PC-3 (cell line): ENCODE measurements around the gene OR2T1. TPM values are rescaled to one million over a fixed set of nuclear protein-coding genes. Genes with fewer than 3 reads are reported as not detected.
"Not testable (repeated sequence)": the region's sequence is repeated elsewhere in the genome, so short reads cannot be mapped to it uniquely, and the experiment has no call there.

Source experiments
- ATAC-seq: fragments of 200-7000 bp; cut with Tn5 transposase; 2 replicates; pipeline ENCODE4 v1.9.1; 2020; ENCODE audit warnings: mild to moderate bottlenecking, moderate library complexity
- BruUV-seq: library from RNA; stranded (reverse); fragments of 400-500 nt; replicated peaks from 2 replicates; lab custom pipeline; 2021; lab: Mats Ljungman, UMichigan
- CTCF ChIA-PET: fragments of 300-600 bp; sonication (Branson Sonifier 250); formaldehyde crosslinking; loops from one replicate; lab custom pipeline; 2022; ENCODE audit warnings: antibody characterized with exemption; lab: Charles Lee
- POLR2A ChIA-PET: fragments of 300-600 bp; sonication (Branson Sonifier 250); formaldehyde crosslinking; loops from one replicate; lab custom pipeline; 2022; ENCODE audit warnings: antibody characterized with exemption; ENCODE audit not compliant: unreplicated experiment; lab: Charles Lee
- DNase-seq: peaks from one replicate; pipeline ENCODE4 v3.0.0-alpha.2; 2015
- H2AFZ ChIP-seq: fragments of 300-600 bp; sonication (generic); 2 replicates; pipeline ENCODE4 v1.6.0; 2016; ENCODE audit warnings: antibody characterized with exemption, low read length
- H3F3A ChIP-seq: fragments of 300-600 bp; sonication (generic); one replicate; pipeline ENCODE4 v1.6.0; 2017; ENCODE audit warnings: antibody characterized with exemption, low read length, control low read depth, mild to moderate bottlenecking; ENCODE audit not compliant: unreplicated experiment
- H3K27ac ChIP-seq: fragments of 300-600 bp; sonication (generic); 2 replicates; pipeline ENCODE4 v1.5.1; 2016; ENCODE audit warnings: mild to moderate bottlenecking, low read length
- H3K27me3 ChIP-seq: fragments of 300-600 bp; sonication (generic); 2 replicates; pipeline ENCODE4 v1.6.1; 2016; ENCODE audit warnings: low read length, mixed read lengths
- H3K36me3 ChIP-seq: fragments of 300-600 bp; sonication (generic); 2 replicates; pipeline ENCODE4 v1.6.1; 2016; ENCODE audit warnings: low read depth, mixed run types, low read length, mixed read lengths
- H3K4me1 ChIP-seq: fragments of 300-600 bp; sonication (generic); 2 replicates; pipeline ENCODE4 v1.5.1; 2016; ENCODE audit warnings: low read length; ENCODE audit not compliant: insufficient read depth
- H3K4me2 ChIP-seq: fragments of 300-600 bp; sonication (generic); 2 replicates; pipeline ENCODE4 v1.6.0; 2016; ENCODE audit warnings: low read length
- H3K4me3 ChIP-seq: fragments of 300-600 bp; sonication (generic); 2 replicates; pipeline ENCODE4 v1.5.1; 2016; ENCODE audit warnings: mild to moderate bottlenecking, low read length, mixed read lengths
- H3K79me2 ChIP-seq: fragments of 300-600 bp; sonication (generic); 2 replicates; pipeline ENCODE4 v1.6.1; 2017; ENCODE audit warnings: low read length, mixed read lengths
- H3K9ac ChIP-seq: fragments of 300-600 bp; sonication (generic); 2 replicates; pipeline ENCODE4 v1.6.0; 2016; ENCODE audit warnings: mild to moderate bottlenecking, low read length
- H3K9me2 ChIP-seq: fragments of 300-600 bp; sonication (generic); replicated peaks from 2 replicates; pipeline ENCODE4 v1.6.1; 2016; ENCODE audit warnings: mixed run types, low read length, mixed read lengths
- H3K9me3 ChIP-seq: fragments of 300-600 bp; sonication (generic); 2 replicates; pipeline ENCODE4 v1.6.1; 2016; ENCODE audit warnings: low read length, mixed read lengths
- H4K20me1 ChIP-seq: fragments of 300-600 bp; sonication (generic); 2 replicates; pipeline ENCODE4 v1.6.1; 2016; ENCODE audit warnings: low read length, mixed read lengths
- intact Hi-C: fragments of 100-400 bp; cut with micrococcal nuclease; formaldehyde crosslinking; loops from 2 replicates; pipeline ENCODE4 v1.9.0; 2023
- total RNA-seq: library from RNA; depleted of rRNA; stranded (reverse); fragments of >200 nt; gene quantifications from 2 replicates; pipeline ENCODE4 v1.2.3, GENCODE V29; 2014

The OR2T1 gene
- total RNA-seq, 1 experiment from 2014 or later, result not detected

- H3K9me2 ChIP-seq, H3K4me2 ChIP-seq, H3K79me2 ChIP-seq, CTCF ChIA-PET, H3K4me1 ChIP-seq, H3K9me3 ChIP-seq, H2AFZ ChIP-seq, H3K9ac ChIP-seq, POLR2A ChIA-PET, H3K4me3 ChIP-seq, ATAC-seq, intact Hi-C loops, H3K36me3 ChIP-seq, DNase-seq, H3F3A ChIP-seq, H3K27ac ChIP-seq, BruUV-seq, H4K20me1 ChIP-seq: not testable (repeated sequence)
- H3K27me3 ChIP-seq, result peaks cover 25% of the 10 kb centered on the region; the same call in 1 of the 2 replicates
Observed at GRCh38 chr1:248442500-248443277, 39.8 kb downstream of the OR2T1 start.

- intact Hi-C loops, H3K9me3 ChIP-seq: not testable (repeated sequence)
Observed at GRCh38 chr1:248444603-248445002, 41.8 kb downstream of the OR2T1 start.

GRCh38 chr1:248445399-248445798, 42.6 kb downstream of the OR2T1 start, which contains the start of gene OR2T2:
Gene OR2T2, plus strand, starts transcription at chr1:248445637. Its CDS starts 7,161 bp downstream, at chr1:248452798.
- H2AFZ ChIP-seq, H3K4me2 ChIP-seq, H3K27ac ChIP-seq, BruUV-seq, CTCF ChIA-PET, POLR2A ChIA-PET, H3K9me3 ChIP-seq, H4K20me1 ChIP-seq, H3K36me3 ChIP-seq, H3K4me1 ChIP-seq, H3K79me2 ChIP-seq, H3F3A ChIP-seq, H3K9ac ChIP-seq, H3K4me3 ChIP-seq, DNase-seq, H3K9me2 ChIP-seq, intact Hi-C loops, ATAC-seq: not testable (repeated sequence)
- peaks cover 21% of the 10 kb centered on the region; the same call in 1 of the 2 replicates for H3K27me3 ChIP-seq

More at GRCh38 chr1:248444603-248445002, 41.8 kb downstream of the OR2T1 start:
- H3K4me3 ChIP-seq, POLR2A ChIA-PET, H4K20me1 ChIP-seq, H3K27ac ChIP-seq, ATAC-seq, H3K9ac ChIP-seq, H3K4me1 ChIP-seq, H3K4me2 ChIP-seq, H3K36me3 ChIP-seq, BruUV-seq, CTCF ChIA-PET, DNase-seq, H3F3A ChIP-seq, H3K79me2 ChIP-seq, H3K9me2 ChIP-seq, H2AFZ ChIP-seq: not testable (repeated sequence)
- peaks cover 25% of the 10 kb centered on the region; the same call in 1 of the 2 replicates for H3K27me3 ChIP-seq

- H3K27ac ChIP-seq, CTCF ChIA-PET, H3K36me3 ChIP-seq, H3K79me2 ChIP-seq, ATAC-seq, H3K9ac ChIP-seq, intact Hi-C loops, H4K20me1 ChIP-seq, H3K4me3 ChIP-seq, H3K9me3 ChIP-seq, H3K4me1 ChIP-seq, POLR2A ChIA-PET, DNase-seq, H3F3A ChIP-seq, H3K9me2 ChIP-seq, H2AFZ ChIP-seq, H3K4me2 ChIP-seq, BruUV-seq: not testable (repeated sequence)
- H3K27me3 ChIP-seq, result peaks cover 20% of the 10 kb centered on the region; the same call in 1 of the 2 replicates
Observed at GRCh38 chr1:248448409-248449074, 45.7 kb downstream of the OR2T1 start.

- H3K4me3 ChIP-seq, H3F3A ChIP-seq, H2AFZ ChIP-seq, H3K79me2 ChIP-seq, intact Hi-C loops, POLR2A ChIA-PET, H3K27ac ChIP-seq, H3K4me2 ChIP-seq, DNase-seq, ATAC-seq, H3K4me1 ChIP-seq, H3K9me3 ChIP-seq, H3K9ac ChIP-seq, H3K36me3 ChIP-seq, CTCF ChIA-PET, H3K9me2 ChIP-seq, H4K20me1 ChIP-seq, BruUV-seq: not testable (repeated sequence)
- peaks cover 11% of the 10 kb centered on the region; the same call in 1 of the 2 replicates for H3K27me3 ChIP-seq
Observed at GRCh38 chr1:248449821-248450465, 47.1 kb downstream of the OR2T1 start.

GRCh38 chr1:248450466-248451145, 47.8 kb downstream of the OR2T1 start:
- BruUV-seq, H3K79me2 ChIP-seq, H3K9me2 ChIP-seq, POLR2A ChIA-PET, DNase-seq, H2AFZ ChIP-seq, H3K27ac ChIP-seq, H3F3A ChIP-seq, H3K9ac ChIP-seq, H3K36me3 ChIP-seq, ATAC-seq, H3K9me3 ChIP-seq, H4K20me1 ChIP-seq, H3K4me2 ChIP-seq, H3K4me3 ChIP-seq, intact Hi-C loops, H3K4me1 ChIP-seq, CTCF ChIA-PET, H3K27me3 ChIP-seq: not testable (repeated sequence)
